Thymus (tissue), 11 donors: ENCODE results near the gene GSTK1. TPM values are rescaled to one million over a fixed set of nuclear protein-coding genes. Genes with fewer than 3 reads are reported as not detected.

Source experiments
- DNase-seq, 9 donors: peaks; one replicate each; pipeline ENCODE4 v3.0.0-alpha.2; 2013; ENCODE audit warnings: low spot score in 9 of 9, low read depth in 6 of 9, missing footprints in 1 of 9
- H3K27ac ChIP-seq, 2 donors: one replicate each; pipeline ENCODE4 v1.5.1; 2013; ENCODE audit warnings: control low read depth in 1 of 2, low read depth in 1 of 2, low read length in 1 of 2, mild to moderate bottlenecking in 1 of 2, moderate library complexity in 1 of 2
- H3K27me3 ChIP-seq, 2 donors: one replicate each; pipeline ENCODE4 v1.5.1; 2013; ENCODE audit warnings: low read length in 1 of 2; ENCODE audit not compliant: control insufficient read depth in 2 of 2, insufficient read depth in 1 of 2
- H3K36me3 ChIP-seq, 2 donors: one replicate each; pipeline ENCODE4 v1.5.1; 2013; ENCODE audit warnings: low read length in 1 of 2, mild to moderate bottlenecking in 1 of 2, moderate library complexity in 1 of 2; ENCODE audit not compliant: control insufficient read depth in 2 of 2, insufficient read depth in 2 of 2
- H3K4me1 ChIP-seq, 2 donors: one replicate each; pipeline ENCODE4 v1.5.1; 2013; ENCODE audit warnings: low read length in 2 of 2; ENCODE audit not compliant: control insufficient read depth in 2 of 2, insufficient read depth in 2 of 2
- H3K4me3 ChIP-seq, 2 donors: one replicate each; pipeline ENCODE4 v1.5.1; 2013; ENCODE audit warnings: low read length in 2 of 2, control low read depth in 1 of 2, mild to moderate bottlenecking in 1 of 2
- H3K9me3 ChIP-seq, 2 donors: one replicate each; pipeline ENCODE4 v1.5.1; 2013; ENCODE audit warnings: low read length in 1 of 2, mild to moderate bottlenecking in 1 of 2; ENCODE audit not compliant: control insufficient read depth in 2 of 2, insufficient read depth in 1 of 2
- WGBS: extraction: QIAGEN DNeasy Blood & Tissue Kit; methylation state at CpG from one replicate; pipeline ENCODE4 v1.1.7; 2013; 5-methylcytosine and 5-hydroxymethylcytosine counted together
- polyA plus RNA-seq: library from polyadenylated mRNA; stranded (reverse); fragments of 200-250 nt; gene quantifications from one replicate; pipeline ENCODE4 v1.2.3, GENCODE V29; 2013
- total RNA-seq: library from RNA; stranded (reverse); fragments of 120-200 nt; gene quantifications from one replicate; pipeline ENCODE4 v1.2.4, GENCODE V29; 2013
- donor health status: healthy.

Gene GSTK1
- total and polyA plus RNA-seq, 2 donors: 130 to 141 TPM

DNA sequence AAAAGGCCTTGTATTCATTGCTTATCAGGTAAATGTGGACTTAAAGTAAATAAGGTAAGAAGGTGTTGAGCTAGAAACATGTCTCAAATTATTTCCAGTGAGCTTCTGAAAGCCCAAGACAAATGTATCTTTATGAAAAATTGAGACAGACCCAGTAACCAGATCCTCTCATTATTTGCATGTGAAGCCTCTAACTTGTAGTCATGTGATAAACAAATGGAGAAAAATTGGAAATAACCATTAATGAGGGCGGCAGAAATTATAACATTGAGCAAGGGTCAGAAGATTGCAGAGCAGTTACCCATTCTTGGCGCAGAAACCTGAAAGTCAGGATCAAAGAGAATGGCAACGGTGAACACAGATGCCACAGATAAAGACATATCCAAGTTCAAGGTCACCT, 41.5 kb upstream of the GSTK1 start, which contains the start of gene TAS2R40:
Gene TAS2R40, plus strand, starts transcription at position 301 of the 400 bp plus-strand sequence. Its CDS starts 42 bp downstream, at position 343.
- Histone ChIP-seq H3K36me3 (no peaks in the 10 kb centered on the region), H3K27ac (no peak within 1 kb of the TSS), H3K4me1 (no peaks in the 10 kb centered on the region), H3K4me3 (no peak within 1 kb of the TSS), H3K27me3 (no peaks in the 10 kb centered on the region), H3K9me3 (peaks cover 0 to under 1% of the 10 kb centered on the region in 2 donors)
- no peak for DNase-seq
- 89% methylated on average over 3 of the region's 3 CpGs for WGBS

DNA sequence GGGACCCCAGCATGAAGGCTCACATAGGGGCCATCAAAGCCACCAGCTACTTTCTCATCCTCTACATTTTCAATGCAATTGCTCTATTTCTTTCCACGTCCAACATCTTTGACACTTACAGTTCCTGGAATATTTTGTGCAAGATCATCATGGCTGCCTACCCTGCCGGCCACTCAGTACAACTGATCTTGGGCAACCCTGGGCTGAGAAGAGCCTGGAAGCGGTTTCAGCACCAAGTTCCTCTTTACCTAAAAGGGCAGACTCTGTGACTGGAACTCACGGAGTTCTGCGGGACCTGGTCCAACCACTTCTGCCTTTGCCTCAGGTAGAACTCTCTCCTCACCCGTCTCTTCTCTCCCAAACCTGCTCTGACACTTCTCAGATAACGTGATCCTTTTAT, 40.5 kb upstream of the GSTK1 start:
- 74% methylated on average over 7 of the region's 7 CpGs for WGBS
- Histone ChIP-seq H3K27me3 (no peaks in the 10 kb centered on the region), H3K27ac (no peak overlapping the region), H3K9me3 (peaks cover 0 to 3% of the 10 kb centered on the region in 2 donors), H3K4me3 (no peak overlapping the region), H3K36me3 (no peaks in the 10 kb centered on the region), H3K4me1 (no peaks in the 10 kb centered on the region)
- no peak for DNase-seq

DNA sequence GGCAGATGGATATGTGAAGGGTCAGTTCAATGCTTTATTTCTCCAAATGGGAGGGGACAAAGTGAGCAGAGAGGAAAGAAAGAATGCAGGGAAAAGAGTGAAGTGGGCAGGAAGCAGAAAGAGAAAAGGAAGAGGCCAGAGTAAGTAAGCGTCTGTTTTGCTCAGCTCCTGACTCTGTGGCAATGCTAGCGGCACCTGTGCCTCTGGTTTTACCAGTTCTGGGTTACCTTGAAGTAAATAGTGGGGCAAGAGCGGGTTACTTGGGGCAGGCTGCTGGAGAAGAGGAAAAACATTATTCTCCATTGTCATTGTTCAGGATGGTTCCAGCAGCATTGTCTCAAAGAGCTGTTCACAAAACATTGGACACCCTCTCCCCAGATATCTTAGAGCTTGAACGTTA, 39.5 kb upstream of the GSTK1 start:
- Histone ChIP-seq H3K9me3 (peaks cover 0 to 3% of the 10 kb centered on the region in 2 donors), H3K36me3 (no peaks in the 10 kb centered on the region), H3K27me3 (no peaks in the 10 kb centered on the region), H3K27ac (no peak overlapping the region), H3K4me1 (no peaks in the 10 kb centered on the region), H3K4me3 (no peak overlapping the region)
- WGBS: 85% methylated on average over 4 of the region's 4 CpGs
- DNase-seq: no peak

DNA sequence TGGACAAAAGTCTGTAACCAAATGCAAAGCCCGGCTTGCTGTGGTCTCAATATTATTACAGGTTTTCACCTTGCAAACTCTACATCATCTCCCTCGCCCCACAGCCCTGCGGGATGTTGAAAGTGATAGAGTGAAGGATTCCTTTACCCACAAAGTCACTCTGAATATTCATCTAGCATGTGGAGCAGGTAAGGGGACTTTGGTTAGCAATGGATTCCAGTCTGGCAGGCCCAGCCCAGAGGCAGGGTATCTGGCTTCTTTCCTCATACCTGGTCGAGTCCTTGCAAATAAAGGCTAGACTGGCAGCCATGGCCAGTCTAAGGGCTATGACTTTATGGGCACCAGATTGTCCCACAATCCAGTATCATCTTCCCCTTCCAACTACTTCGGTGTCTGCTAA, 38.2 kb upstream of the GSTK1 start:
- no peaks in the 10 kb centered on the region for H3K36me3 ChIP-seq
- H3K27ac ChIP-seq: no peak overlapping the region
- no peaks in the 10 kb centered on the region for H3K27me3 ChIP-seq
- no peak overlapping the region for H3K4me3 ChIP-seq
- DNase-seq: no peak
- peaks cover 0 to 3% of the 10 kb centered on the region in 2 donors for H3K9me3 ChIP-seq
- WGBS: 98% methylated on average over 5 of the region's 5 CpGs
- H3K4me1 ChIP-seq: no peaks in the 10 kb centered on the region

DNA sequence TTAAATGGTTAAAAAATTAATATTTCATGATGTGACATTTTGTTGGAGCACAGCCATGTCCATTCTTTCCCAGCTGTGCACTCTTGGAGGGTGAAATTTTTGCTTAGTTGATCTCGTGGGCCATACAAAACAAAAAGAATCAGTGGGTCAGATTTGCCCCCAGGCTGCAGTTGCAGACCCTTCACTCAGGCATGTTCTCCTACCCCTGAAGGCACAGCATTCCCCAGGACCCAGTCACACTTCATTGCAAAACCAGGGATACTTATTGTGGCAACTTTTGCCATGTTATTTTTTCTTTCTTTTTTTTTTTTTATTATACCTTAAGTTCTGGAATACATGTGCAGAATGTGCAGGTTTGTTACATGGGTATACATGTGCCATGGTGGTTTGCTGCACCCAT, 35.4 kb upstream of the GSTK1 start:
- Histone ChIP-seq H3K36me3 (no peaks in the 10 kb centered on the region), H3K27me3 (no peaks in the 10 kb centered on the region), H3K4me3 (no peak overlapping the region), H3K27ac (no peak overlapping the region), H3K9me3 (peaks cover 0 to 3% of the 10 kb centered on the region in 2 donors), H3K4me1 (no peaks in the 10 kb centered on the region)
- 90% methylated on average over 1 of the region's 1 CpG for WGBS
- no peak for DNase-seq

DNA sequence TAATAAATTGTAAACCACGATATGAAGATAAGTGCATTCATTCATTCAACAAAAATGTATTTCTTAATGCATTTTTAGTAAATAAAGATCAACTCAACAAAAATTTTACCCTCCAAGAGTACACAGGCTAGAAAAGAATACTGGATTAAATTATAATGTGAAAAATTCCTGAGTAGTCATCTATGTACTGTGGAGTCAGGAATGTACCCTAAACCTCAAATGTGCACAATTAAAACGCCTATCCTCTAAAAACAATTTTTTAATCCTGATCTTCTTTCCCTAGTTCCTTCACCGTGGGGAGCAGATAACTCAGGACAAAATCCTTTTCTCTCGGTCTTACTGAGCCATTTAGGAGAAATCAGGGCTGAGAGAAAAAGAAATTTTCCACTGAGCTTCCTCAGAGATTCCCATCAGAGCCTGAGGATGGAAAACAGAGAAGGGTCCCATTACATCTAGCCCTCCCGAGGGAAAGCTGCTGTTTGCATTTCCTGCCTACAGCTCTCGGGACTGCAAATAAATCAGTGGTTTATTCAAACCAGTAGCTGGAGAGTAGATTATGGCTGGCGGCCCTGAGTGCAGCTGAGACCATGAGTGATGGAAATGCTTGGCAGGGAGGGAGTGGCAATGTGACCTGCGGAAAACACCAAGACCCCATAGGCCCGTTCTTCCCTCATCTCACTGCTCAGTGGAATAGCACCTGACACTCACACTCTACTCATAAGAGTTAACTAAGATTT, 34.0 kb upstream of the GSTK1 start:
- Histone ChIP-seq H3K36me3 (no peaks in the 10 kb centered on the region), H3K9me3 (peaks cover 0 to 3% of the 10 kb centered on the region in 2 donors), H3K27ac (no peak overlapping the region), H3K4me1 (no peaks in the 10 kb centered on the region), H3K4me3 (no peak overlapping the region), H3K27me3 (no peaks in the 10 kb centered on the region)
- DNase-seq: no peak
- 91% methylated on average over 9 of the region's 9 CpGs for WGBS

DNA sequence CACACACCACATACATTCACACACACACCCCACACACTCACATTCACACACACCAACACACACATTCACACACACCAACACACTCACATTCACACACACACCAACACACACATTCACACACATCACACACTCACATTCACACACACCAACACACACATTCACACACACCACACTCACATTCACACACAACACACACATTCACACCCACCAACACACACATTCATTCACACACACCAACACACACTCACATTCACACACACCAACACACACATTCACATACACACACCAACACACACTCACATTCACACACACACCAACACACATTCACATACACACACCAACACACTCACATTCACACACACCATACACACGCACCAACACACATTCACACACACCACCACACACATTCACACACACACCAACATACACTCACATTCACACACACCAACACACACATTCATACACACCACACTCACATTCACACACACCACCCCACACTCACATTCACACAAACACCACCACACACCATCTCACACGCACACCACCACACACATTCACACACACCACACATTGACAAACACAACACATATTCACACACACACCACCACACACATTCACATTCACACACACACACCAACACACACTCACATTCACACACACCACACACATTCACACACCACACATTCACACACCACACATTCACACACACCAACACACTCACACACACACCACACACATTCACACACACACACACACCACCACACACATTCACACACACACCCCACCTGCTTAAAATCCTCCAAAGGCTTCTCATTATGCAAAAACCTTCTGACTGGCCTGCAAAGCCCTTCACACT, 32.4 kb upstream of the GSTK1 start:
- 98% methylated on average over 2 of the region's 2 CpGs for WGBS
- no peak for DNase-seq
- no peaks in the 10 kb centered on the region for H3K4me1 ChIP-seq
- no peaks in the 10 kb centered on the region for H3K36me3 ChIP-seq
- H3K9me3 ChIP-seq: peaks cover 0 to 3% of the 10 kb centered on the region in 2 donors
- H3K27me3 ChIP-seq: no peaks in the 10 kb centered on the region
- no peak overlapping the region for H3K4me3 ChIP-seq
- H3K27ac ChIP-seq: no peak overlapping the region

DNA sequence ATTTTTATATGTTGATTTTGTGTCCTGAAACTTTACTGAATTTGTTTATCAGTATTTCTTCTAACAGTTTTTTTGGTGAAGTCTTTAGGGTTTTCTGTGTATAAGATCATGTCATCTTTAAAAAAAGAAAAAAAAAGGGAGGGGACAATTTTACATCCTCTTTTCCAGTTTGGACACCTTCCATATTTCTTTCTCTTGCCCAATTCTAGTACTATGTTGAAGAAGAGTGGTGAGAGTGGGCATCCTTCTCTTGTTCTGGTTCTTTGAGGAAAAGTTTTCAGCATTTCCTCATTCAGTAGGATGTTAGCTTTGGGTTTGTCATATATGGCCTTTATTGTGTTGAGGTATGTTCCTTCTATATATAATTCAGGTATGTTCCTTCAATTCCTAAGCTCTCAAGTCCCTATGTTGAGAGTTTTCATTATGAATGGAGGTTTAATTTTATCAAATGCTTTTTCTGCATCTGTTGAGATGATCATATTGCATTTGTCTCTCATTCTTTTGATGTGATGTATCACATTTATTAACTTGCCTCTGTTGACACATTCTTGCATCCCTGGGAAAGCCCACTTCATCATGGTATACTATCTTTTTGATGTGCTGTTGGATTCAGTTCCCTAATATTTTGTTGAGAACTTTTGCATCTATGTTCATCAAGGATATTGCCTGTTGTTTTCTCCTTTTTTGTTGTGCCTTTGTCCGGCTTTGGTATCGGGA, 29.3 kb upstream of the GSTK1 start:
- H3K27ac ChIP-seq: no peak overlapping the region
- H3K4me3 ChIP-seq: no peak overlapping the region
- peaks cover 0 to 5% of the 10 kb centered on the region in 2 donors for H3K9me3 ChIP-seq
- H3K36me3 ChIP-seq: no peaks in the 10 kb centered on the region
- H3K27me3 ChIP-seq: no peaks in the 10 kb centered on the region
- no peak for DNase-seq
- 97% methylated on average over 2 of the region's 2 CpGs for WGBS
- no peaks in the 10 kb centered on the region for H3K4me1 ChIP-seq

DNA sequence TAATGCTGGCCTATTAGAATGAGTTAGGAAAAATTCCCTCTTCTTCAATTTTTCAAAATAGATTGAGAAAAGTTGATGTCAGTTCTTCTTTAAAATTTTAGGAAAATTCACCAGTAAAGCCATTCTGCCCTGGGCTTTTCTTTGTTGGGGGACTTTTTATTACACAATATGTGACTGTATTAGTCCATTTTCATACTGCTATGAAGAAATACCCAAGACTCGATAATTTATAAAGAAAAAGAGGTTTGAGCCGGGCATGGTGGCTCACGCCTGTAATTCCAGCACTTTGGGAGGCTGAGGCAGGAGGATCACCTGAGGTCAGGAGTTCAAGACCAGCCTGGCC, 28.7 kb upstream of the GSTK1 start:
- 97% methylated on average over 3 of the region's 3 CpGs for WGBS

More for the DNA sequence above, 28.7 kb upstream of the GSTK1 start:
- Histone ChIP-seq H3K27me3 (no peaks in the 10 kb centered on the region), H3K9me3 (peaks cover 0 to 5% of the 10 kb centered on the region in 2 donors), H3K36me3 (no peaks in the 10 kb centered on the region), H3K27ac (no peak overlapping the region), H3K4me1 (no peaks in the 10 kb centered on the region), H3K4me3 (no peak overlapping the region)
- no peak for DNase-seq
